Right renal cortex interstitium (tissue), 3 donors: Measurements from ENCODE around the gene RAPGEFL1. TPM values are rescaled to one million over a fixed set of nuclear protein-coding genes. Genes with fewer than 3 reads are reported as not detected.
A peak's percentile ranks its signal among the peaks of the same experiment; 100 is the strongest.
"Not testable (repeated sequence)": the region's sequence is repeated elsewhere in the genome, so short reads cannot be mapped to it uniquely, and the experiment has no call there.

Source experiments
- DNase-seq, 3 donors: peaks; one replicate each; pipeline ENCODE4 v3.0.0-alpha.2; 2013; ENCODE audit warnings: low read depth in 3 of 3, low spot score in 2 of 3
- polyA plus RNA-seq, 3 donors: library from polyadenylated mRNA; unstranded; fragments of 120-200 nt; gene quantifications; one replicate each; pipeline ENCODE4 v1.2.1, GENCODE V29; 2013; ENCODE audit not compliant: insufficient read length in 3 of 3

Gene RAPGEFL1, protein sequence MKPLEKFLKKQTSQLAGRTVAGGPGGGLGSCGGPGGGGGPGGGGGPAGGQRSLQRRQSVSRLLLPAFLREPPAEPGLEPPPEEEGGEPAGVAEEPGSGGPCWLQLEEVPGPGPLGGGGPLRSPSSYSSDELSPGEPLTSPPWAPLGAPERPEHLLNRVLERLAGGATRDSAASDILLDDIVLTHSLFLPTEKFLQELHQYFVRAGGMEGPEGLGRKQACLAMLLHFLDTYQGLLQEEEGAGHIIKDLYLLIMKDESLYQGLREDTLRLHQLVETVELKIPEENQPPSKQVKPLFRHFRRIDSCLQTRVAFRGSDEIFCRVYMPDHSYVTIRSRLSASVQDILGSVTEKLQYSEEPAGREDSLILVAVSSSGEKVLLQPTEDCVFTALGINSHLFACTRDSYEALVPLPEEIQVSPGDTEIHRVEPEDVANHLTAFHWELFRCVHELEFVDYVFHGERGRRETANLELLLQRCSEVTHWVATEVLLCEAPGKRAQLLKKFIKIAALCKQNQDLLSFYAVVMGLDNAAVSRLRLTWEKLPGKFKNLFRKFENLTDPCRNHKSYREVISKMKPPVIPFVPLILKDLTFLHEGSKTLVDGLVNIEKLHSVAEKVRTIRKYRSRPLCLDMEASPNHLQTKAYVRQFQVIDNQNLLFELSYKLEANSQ
- 1 to 10 TPM; 5.4 to 6.6 (median 5.8) TPM for polyA plus RNA-seq

DNA sequence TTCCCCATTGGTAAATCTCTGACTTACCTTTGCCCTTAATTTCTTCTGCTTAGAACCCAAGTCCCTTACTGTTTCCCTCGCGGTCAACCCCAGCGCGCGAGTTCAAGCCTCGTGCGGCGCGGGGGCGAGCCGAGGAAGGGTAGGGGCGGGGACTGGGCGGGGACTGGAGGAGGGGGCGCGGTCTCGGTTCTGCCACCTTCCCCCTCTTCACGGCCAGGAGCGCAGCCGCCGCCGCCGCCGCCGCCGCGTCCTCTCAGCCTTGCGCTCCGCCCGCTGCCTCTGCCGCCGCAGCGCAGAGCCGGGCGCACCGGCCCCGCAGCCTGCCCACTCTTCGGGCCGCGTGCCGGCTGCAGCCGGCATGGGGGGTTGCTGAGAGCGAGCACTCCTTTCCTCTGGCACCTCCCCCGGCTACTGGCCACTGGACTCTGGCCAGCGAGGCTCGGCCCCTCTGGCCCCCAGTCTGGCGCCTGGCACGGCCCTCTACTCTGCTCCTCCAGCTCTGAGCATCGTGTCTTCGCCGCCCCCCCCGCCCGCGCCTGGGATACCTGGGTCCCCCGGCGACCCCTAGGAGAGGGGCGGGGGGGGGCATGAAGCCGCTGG, at the start of gene RAPGEFL1:
Gene RAPGEFL1 (plus strand): TSS at position 196 of the 600 bp plus-strand sequence. CDS start 392 bp downstream, at position 588.
- peak in 1 of 3 donors; percentile 36 for DNase-seq

DNA sequence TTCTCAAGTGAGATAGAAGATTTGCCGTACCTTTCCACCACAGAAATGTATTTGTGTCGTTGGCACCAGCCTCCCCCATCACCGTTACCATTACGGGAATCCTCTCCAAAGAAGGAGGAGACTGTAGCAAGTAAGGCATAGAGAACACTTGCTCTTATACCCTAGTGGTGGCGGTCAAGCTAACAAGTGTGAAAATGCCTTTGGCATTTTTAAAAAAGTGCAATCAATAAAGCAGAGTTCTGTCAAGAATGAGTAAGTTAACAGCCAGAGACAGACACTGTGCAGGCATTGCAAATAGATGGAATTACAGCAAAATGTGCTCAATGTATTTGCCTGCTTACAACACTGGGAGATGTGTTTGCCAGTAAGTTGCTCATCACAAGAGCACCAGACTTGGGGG, 47.8 kb upstream of the RAPGEFL1 start:
- no peak for DNase-seq

DNA sequence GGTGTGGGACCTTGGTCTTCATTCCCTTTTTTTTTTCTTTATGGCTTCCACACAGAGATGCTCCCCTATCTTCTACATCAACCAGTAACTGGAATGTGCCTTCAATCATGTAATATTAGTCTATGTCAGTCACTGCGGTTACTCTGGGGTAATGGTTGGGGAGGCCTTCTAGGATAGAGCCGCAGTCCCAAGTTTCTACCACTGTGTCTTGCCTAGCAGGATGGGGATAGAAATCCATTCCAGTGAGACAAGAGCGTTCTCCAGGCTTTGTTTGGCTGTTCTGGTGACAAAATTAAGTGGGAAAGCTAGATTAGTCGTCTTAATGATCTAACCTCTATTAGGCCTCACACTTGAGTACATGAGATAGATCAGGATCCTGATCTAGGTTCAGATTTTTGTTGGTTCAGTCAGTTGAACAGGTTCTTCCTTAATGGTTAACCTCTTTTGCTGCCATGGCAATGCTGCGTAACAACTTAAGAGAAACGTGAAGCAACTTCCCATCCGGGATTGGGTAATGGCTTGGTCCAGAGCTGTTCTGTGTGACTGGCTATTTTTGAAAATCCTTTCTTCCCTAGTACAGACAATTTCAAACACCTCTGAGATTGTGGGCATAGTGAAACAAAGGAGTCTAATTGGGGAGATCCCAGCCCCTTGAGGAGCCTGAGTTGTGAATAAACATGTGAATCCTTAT, 46.8 kb upstream of the RAPGEFL1 start:
- DNase-seq = no peak

DNA sequence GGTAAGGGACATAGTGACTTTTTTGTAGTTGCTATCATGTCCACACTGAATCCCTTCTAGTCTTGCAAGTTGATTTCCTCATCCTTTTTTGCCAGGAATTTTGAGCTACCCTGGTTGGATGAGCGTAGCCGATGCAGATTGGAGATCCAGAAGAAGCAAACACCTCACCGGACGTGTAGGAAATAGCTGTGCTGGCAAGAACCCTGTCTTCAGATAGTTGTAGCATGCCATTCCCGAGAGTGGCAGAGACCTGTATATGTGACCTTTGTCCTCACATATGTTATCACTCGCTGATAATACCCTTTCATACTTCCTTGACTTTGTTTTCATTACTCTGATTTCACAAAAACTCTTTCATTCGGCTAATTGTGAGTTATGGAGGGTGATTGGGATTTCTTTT, 43.1 kb upstream of the RAPGEFL1 start:
- DNase-seq = no peak

DNA sequence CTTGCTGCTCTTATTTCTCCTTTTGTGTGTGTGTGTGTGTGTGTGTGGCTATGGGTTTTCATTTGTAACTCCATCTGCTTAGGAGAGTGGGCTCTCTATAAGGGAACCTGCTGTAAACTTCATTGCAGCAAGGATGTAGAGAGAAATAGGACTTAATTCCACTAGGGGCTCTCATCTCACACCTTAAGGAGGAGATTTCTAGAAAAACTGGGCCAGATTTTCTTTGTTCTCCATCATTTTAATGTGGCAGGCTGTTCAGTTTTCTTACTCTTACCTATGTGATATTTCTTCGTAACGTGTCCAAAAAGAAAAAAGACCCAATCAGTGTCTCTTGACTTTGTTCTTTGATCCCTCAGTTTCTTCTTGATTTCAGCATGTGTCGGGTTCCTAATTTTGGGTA, 41.5 kb upstream of the RAPGEFL1 start:
- DNase-seq = no peak

DNA sequence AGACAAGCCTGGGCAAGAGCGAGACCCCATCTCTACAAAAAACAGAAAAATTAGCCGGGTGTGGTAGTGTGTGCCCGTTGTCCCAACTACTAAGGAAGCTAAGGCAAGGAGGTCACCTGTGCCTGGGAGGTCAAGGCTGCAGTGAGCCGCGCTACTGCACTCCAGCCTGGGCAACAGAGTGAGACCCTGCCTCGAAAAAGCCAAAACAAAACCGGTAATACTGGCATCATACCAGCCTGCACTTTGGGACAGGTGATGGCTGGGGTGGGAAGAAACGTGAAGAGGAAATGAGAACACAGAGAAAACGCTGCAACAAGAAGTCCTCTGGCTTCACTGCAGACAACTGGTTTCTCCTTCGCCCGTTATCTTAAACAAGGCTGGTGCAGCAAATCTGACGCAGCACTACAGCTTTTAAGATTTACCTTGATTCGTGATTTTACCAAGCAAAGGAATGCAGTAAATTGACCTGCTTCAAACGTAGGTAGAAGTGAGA, 37.7 kb upstream of the RAPGEFL1 start:
- DNase-seq = peak in 1 of 3 donors; percentile 51

DNA sequence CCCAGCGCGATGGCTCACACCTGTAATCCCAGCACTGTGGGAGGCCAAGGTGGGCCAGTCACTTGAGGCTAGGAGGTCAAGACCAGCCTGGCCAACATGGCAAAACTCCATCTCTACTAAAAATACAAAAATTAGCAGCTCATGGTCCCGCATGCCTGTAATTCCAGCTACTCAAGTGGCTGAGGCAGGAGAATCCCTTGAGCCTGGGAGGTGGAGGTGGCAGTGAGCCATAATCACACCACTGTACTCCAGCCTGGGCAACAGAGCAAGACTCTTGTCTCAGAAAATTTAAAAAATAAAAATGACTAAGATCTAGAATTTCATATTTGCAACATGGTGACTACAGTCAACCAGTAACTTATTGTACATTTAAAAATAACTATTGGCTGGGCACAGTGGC, 34.1 kb upstream of the RAPGEFL1 start:
- DNase-seq = not testable (repeated sequence)

DNA sequence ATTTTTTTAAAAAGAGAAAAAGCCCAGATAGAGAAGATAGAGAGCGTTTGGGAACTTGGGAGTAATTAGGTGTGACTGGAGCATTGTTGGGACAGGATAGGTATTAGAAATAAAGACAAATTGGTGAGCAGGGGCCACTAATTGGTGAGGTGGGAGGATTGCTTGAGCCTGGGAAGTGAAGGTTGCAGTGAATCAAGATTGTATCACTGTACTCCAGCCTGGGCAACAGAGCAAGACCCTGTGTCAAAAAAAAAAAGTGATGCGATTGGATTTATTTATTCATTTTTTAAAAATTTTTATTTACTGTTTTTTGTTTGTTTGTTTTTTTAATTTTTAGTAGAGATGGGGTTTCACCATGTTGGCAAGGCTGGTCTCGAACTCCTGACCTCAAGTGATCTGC, 31.8 kb upstream of the RAPGEFL1 start:
- DNase-seq = no peak

DNA sequence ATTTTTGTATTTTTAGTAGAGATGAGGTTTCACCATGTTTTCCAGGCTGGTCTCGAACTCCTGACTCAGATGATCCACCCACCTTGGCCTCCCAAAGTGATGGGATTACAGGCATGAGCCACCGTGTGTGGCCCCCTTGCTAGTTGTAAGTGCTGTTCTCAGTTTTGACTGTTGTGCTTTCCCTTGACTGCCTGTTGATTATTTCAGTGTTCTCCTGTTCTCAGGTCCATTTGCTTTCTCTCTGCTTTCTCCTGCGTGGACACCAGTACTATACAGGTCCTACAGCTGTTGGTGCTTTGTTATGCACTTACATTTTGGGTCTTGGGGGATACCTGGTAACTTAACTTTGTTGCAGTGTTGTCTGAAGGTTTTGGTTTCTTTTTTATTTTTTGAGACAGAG, 28.7 kb upstream of the RAPGEFL1 start:
- no peak for DNase-seq

DNA sequence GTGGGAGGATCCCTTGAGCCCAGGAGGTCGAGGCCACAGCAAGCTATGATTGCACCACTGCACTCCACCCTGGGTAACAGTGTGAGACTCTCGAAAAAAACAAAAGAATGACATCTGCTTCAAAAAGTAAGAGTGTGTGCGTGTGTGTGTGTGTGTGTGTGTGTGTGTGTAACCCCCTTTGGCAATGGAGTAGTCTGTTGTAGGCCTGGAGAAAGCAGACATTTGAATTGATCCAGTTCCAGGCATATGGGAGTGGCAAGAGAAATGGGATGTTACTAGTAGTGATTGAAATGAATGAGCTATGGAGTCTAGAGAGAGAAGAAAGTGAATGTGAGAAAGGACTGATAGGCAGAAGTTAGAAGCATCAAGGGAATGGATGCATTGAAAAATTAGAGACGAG, 27.0 kb upstream of the RAPGEFL1 start:
- DNase-seq = no peak

DNA sequence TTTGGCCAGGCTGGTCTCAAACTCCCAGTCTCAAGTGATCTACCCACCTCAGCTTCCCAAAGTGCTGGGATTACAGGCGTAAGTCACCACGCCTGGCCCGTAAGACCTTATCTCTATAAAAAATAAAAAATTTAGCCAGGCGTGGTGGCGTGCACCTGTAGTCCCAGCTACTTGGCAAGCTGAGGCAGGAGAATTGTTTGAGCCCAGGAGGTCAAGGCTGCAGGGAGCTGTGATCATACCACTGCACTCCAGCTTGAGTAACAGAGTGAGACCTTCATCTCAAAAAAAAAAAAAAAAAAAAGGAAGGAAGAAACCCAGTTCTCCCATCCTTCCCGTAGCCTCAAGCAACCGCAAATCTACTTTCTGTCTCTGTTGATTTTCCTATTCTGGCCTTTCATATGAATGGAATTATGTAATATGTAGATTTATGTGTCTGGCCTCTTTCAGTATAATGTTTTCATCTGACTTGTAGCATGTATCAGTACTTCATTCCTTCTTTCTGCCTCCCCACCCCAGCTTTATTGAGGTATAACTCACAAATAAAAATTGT, 25.8 kb upstream of the RAPGEFL1 start:
- no peak for DNase-seq

DNA sequence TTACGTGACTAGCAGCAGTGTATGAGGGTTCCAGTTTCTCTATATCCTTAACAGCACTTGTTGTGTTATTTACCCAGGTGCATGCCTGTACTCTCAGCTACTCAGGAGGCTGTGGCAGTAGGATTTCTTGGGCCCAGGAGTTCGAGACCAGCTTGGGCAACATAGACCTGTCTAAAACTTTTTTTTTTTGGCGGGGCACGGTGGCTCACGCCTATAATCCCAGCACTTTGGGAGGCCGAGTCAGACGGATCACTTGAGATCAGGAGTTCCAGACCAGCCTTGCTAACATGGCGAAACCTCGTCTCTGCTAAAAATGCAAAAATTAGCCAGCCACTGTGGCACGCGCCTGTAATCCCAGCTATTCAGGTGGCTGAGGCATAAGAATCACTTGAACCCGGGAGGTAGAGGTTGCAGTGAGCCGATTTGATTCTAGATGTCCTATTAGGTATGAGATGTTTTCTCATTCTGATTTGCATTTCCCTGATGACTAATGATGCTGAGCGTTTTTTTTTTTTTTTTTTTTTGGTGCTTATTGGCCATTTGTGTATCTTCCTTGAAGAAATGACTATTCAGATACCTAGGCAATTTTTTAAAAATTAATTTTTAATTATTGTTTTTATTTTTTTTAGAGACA, 23.6 kb upstream of the RAPGEFL1 start:
- no peak for DNase-seq

DNA sequence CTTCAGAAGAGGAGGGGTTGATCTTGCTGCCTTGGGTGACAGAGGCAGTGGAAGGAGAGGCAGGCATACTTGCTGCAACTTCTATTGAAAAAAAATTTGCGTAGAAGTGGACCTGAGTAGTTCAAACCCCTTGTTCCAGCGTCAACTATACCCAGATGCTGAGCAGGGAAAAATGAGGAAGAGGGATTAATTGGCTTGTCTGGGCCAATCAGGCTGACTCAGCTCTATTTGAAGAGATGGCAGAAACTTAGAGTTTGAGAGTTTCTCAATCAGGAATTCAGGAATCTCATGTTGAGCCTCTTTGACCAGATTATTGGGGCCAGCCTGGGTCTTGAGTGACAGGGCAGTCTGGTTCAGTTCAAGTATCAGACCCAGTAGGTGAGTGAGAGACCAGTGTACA, 19.3 kb upstream of the RAPGEFL1 start:
- DNase-seq = no peak

DNA sequence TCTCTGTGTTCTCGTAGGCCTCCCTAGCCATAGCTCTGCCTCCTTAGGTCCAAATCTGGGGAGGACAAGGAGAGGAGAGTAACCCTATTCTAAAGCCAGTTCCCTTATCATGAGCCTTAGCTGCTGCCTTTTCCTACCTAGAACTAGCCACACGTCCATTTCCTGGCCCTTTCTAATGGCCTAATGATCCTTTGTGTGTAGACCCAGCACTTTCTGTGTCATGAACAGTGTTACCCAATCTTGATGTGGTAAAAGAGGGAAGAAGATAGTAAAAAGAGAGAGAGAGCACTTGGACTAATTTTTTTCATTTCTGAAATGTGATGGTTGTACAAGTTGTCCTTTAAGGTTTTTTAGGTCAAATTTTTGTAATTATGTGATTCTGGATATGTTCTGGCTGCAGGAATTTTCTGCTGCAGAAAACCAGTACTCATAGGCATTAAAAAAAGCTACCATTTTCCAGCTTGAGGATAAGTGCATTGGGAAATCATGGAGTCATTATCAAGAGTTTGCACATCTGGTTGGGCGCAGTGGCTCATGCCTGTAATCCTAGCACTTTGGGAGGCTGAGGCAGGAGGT, 18.7 kb upstream of the RAPGEFL1 start:
- no peak for DNase-seq

DNA sequence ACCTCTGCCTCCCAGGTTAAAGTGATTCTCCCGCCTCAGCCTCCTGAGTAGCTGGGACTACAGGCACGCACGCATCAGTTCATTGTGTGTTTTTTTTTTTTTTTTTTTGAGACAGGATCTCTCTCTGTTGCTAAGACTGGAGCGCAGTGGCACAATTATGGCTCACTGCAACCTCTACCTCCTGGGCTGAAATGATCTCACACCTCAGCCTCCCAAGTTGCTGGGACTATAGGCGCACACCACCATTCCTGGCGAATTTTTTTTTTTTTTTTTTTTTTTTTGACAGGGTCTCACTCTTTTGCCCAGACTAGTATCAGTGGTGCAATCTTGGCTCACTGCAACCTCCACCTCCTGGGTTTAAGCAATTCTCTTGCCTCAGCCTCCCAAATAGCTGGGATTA, 17.8 kb upstream of the RAPGEFL1 start:
- DNase-seq = no peak

DNA sequence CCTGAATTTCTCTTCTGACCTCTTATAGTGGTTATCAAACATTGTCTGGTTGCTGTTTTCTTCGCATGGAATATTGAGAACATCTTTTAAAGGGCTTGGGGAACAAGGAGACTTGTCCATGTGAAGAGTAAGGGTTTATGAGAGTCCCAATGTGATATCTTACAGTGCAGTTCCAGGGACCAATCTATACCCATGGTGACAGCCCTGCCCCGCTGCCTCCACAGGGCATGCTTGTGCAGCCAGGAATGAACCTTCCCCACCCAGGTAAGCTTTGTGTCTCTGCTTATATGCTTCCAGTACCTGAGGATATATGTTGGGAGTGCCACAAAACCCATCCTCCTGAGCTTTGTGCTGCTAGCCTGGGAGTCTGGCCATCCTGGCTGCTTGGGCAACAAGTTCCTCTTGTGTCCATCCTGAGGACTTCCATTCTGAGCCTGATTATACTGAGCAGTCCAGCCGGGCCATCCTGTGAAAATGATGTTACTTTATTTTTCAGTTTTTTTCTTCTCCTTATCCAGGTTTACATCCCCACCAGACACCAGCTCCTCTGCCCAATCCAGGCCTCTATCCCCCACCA, 9.5 kb upstream of the RAPGEFL1 start:
- no peak for DNase-seq

DNA sequence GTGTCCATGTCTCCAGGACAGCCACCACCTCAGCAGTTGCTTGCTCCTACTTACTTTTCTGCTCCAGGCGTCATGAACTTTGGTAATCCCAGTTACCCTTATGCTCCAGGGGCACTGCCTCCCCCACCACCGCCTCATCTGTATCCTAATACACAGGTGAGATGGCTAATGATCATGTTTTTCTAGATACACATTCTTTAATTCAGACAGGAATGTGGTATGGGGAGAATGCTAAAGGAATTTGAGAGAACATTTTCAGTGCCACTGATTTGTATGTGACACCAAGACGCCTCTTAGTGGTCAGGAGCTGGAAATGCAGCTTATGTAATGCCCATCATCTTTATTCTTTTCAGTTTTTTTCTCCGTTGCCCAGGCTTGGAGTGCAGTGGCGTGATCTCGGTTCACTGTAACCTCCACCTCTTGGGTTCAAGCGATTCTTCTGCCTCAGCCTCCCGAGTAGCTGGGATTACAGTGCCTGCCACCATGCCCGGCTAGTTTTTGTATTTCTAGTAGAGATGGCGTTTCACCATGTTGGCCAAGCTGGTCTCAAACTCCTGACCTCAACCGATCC, 8.9 kb upstream of the RAPGEFL1 start:
- peak in 2 of 3 donors; percentile 32 to 43 for DNase-seq

DNA sequence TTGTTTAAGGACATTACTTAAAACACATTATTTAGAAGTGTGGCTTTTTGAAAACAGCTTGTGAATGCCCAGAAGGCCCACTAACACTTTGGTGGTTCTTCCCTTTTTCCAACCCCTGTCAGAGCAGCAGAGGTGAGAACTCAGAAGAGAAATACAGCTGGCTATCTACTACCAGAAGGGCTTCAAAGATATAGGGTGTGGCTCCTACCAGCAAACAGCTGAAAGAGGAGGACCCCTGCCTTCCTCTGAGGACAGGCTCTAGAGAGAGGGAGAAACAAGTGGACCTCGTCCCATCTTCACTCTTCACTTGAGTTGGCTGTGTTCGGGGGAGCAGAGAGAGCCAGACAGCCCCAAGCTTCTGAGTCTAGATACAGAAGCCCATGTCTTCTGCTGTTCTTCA, 6.9 kb upstream of the RAPGEFL1 start:
- no peak for DNase-seq

DNA sequence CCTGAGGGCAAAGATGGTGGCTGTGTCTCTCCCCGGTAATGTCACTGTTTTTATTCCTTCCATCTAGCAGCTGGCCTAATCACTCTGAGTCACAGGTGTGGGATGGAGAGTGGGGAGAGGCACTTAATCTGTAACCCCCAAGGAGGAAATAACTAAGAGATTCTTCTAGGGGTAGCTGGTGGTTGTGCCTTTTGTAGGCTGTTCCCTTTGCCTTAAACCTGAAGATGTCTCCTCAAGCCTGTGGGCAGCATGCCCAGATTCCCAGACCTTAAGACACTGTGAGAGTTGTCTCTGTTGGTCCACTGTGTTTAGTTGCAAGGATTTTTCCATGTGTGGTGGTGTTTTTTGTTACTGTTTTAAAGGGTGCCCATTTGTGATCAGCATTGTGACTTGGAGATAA, 5.5 kb upstream of the RAPGEFL1 start:
- no peak for DNase-seq
